Neuron (in vitro differentiated cells): ENCODE measurements around the gene VWA1.
"Not testable (repeated sequence)": the region's sequence is repeated elsewhere in the genome, so short reads cannot be mapped to it uniquely, and the experiment has no call there.

Experiments used
- H2AFZ ChIP-seq: one replicate; pipeline ENCODE4 v1.6.1; 2013; ENCODE audit warnings: low read depth, mild to moderate bottlenecking, inconsistent platforms, low read length, moderate library complexity
- H3K27me3 ChIP-seq: one replicate; pipeline ENCODE4 v1.6.1; 2013; ENCODE audit warnings: low read length; ENCODE audit not compliant: insufficient read depth
- H3K36me3 ChIP-seq: one replicate; pipeline ENCODE4 v1.6.1; 2013; ENCODE audit warnings: low read length; ENCODE audit not compliant: insufficient read depth
- H3K4me1 ChIP-seq: one replicate; pipeline ENCODE4 v1.6.1; 2013; ENCODE audit warnings: low read length; ENCODE audit not compliant: insufficient read depth
- H3K4me3 ChIP-seq: 2 replicates; pipeline ENCODE4 v1.5.1; 2013; ENCODE audit warnings: mild to moderate bottlenecking, low read length, moderate library complexity
- H3K9me3 ChIP-seq: one replicate; pipeline ENCODE4 v1.6.1; 2013; ENCODE audit warnings: low read length

The VWA1 gene

GRCh38 chr1:1422465-1423244 lies 12.8 kb upstream of the VWA1 start:
- Histone ChIP-seq H3K36me3 (no peaks in the 10 kb centered on the region), H2AFZ (no peak overlapping the region), H3K27me3 (no peaks in the 10 kb centered on the region), H3K4me1 (peaks cover 20% of the 10 kb centered on the region), H3K9me3 (no peaks in the 10 kb centered on the region), H3K4me3 (no peak overlapping the region)

GRCh38 chr1:1423245-1423597 lies 12.3 kb upstream of the VWA1 start:
- Histone ChIP-seq H3K4me1 (peaks cover 19% of the 10 kb centered on the region), H3K36me3 (no peaks in the 10 kb centered on the region), H3K4me3 (no peak overlapping the region), H3K27me3 (no peaks in the 10 kb centered on the region), H2AFZ (no peak overlapping the region), H3K9me3 (no peaks in the 10 kb centered on the region)

DNA sequence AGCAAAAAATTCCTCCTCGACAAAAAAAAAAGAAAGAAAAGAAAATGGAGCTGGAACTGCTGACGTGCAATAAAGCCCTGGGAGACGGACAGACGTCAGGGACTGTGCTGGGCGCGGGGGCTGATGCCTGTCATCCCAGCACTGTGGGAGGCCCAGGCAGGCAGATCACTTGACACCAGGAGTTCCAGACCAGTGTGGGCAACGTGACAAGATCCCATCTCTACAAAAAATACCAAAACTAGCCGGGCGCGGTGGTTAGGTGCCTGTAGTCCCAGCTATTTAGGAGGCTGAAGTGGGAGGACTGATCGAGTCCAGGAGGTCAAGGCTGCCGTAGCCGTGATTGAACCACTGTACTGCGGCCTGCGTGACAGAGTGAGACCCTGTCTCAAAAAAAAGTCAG lies 10.8 kb upstream of the VWA1 start:
- Histone ChIP-seq H2AFZ (no peak overlapping the region), H3K36me3 (no peaks in the 10 kb centered on the region), H3K27me3 (no peaks in the 10 kb centered on the region)

GRCh38 chr1:1425426-1425752 lies 10.1 kb upstream of the VWA1 start:
- no peaks in the 10 kb centered on the region for H3K9me3 ChIP-seq
- H3K4me3 ChIP-seq = no peak overlapping the region
- no peaks in the 10 kb centered on the region for H3K36me3 ChIP-seq
- H3K27me3 ChIP-seq = no peaks in the 10 kb centered on the region
- peaks cover 18% of the 10 kb centered on the region for H3K4me1 ChIP-seq
- H2AFZ ChIP-seq = no peak overlapping the region

More for the DNA sequence above, 10.8 kb upstream of the VWA1 start:
- no peak overlapping the region for H3K4me3 ChIP-seq
- H3K9me3 ChIP-seq = no peaks in the 10 kb centered on the region
- peaks cover 14% of the 10 kb centered on the region for H3K4me1 ChIP-seq

GRCh38 chr1:1425753-1426495 lies 9.6 kb upstream of the VWA1 start:
- no peak overlapping the region for H2AFZ ChIP-seq
- H3K4me1 ChIP-seq = peaks cover 22% of the 10 kb centered on the region
- no peaks in the 10 kb centered on the region for H3K36me3 ChIP-seq
- no peak overlapping the region for H3K4me3 ChIP-seq
- H3K9me3 ChIP-seq = no peaks in the 10 kb centered on the region
- no peaks in the 10 kb centered on the region for H3K27me3 ChIP-seq

DNA sequence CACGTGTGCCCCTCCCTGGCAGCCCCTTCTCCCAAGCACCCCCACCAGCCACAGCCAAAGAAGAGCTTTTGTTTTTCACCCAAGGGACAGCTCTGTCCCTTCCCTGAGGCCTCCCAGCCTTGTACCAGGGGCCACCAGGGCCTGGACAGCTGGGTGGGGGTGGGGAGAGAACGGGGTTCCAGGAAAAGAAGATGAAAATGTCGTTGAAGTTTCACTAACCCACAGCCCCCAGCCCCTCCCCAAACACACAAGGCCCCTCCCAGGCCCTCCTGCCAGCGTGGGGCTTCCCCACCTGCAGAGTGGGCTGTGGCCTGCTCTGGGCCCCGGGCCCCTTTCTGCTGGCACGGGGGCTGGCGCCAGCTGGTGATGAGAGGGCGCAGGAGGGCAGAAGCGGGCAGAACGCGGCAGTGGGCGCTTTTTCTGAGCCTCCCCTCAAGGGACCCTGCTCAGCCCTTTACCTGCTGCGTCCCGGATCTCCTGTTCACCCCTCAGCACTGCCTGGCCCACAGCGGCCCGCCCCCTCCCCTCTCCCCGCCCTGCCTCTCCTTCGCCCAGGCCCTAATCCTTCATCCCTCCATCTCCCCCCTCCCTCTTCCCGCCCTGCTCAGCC lies 8.9 kb upstream of the VWA1 start:
- H2AFZ ChIP-seq = no peak overlapping the region
- no peak overlapping the region for H3K4me3 ChIP-seq
- H3K9me3 ChIP-seq = no peaks in the 10 kb centered on the region
- no peaks in the 10 kb centered on the region for H3K27me3 ChIP-seq
- H3K36me3 ChIP-seq = no peaks in the 10 kb centered on the region
- peaks cover 27% of the 10 kb centered on the region for H3K4me1 ChIP-seq

DNA sequence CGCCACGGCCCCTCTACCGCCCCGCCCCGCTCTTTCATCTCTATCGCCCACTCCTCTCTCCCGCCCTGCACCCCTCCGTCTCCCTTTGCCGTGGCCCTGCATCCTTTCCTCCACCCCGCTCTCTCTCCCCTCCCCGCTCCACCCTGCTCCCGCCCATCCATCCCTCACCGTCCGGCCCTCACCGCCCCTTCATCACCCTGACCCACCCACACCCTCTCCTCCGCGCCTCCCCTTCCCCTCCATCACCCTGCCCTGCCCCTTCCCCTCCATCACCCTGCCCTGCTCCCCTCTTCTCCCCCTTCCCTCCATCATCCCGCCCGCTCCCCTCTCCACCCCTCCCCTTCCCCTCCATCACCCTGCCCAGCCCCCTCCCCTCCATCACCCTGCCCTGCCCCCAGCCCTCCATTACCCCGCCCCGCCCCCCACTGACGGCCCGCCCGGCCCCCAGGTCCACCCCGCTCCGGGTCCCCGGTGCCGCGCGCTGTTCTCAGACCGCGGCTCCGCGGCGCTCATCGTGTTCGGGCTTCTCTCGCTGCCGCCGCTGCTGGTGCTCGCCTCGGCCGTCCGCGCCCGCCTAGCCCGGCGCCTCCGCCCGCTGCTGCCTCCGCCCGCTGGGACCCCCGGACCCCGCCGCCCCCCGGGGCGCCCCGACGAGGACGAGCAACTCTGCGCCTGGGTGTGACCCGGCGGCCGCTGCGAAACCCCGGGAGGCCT lies 8.2 kb upstream of the VWA1 start:
- Histone ChIP-seq H3K4me1 (peaks cover 33% of the 10 kb centered on the region), H3K9me3 (no peaks in the 10 kb centered on the region), H3K36me3 (no peaks in the 10 kb centered on the region), H3K4me3 (peak overlapping the region; percentile 33), H3K27me3 (no peaks in the 10 kb centered on the region), H2AFZ (no peak overlapping the region)

DNA sequence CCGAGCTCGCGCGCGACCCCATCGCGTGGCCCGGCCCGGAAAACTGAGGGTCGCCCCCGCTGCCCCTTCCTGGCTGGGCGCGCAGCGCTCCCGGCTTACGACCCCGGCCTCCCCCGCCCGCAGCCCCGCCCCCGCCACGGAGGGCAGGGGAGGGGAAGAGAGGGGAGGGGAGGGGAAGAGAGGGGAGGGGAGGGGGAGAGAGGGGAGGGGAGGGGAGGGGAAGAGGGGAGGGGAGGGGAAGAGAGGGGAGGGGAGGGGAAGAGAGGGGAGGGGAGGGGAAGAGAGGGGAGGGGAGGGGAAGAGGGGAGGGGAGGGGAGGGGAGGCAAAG lies 7.7 kb upstream of the VWA1 start:
- peaks cover 38% of the 10 kb centered on the region for H3K4me1 ChIP-seq
- no peaks in the 10 kb centered on the region for H3K9me3 ChIP-seq
- peak overlapping the region; percentile 33 for H3K4me3 ChIP-seq
- no peaks in the 10 kb centered on the region for H3K36me3 ChIP-seq
- no peaks in the 10 kb centered on the region for H3K27me3 ChIP-seq
- no peak overlapping the region for H2AFZ ChIP-seq

DNA sequence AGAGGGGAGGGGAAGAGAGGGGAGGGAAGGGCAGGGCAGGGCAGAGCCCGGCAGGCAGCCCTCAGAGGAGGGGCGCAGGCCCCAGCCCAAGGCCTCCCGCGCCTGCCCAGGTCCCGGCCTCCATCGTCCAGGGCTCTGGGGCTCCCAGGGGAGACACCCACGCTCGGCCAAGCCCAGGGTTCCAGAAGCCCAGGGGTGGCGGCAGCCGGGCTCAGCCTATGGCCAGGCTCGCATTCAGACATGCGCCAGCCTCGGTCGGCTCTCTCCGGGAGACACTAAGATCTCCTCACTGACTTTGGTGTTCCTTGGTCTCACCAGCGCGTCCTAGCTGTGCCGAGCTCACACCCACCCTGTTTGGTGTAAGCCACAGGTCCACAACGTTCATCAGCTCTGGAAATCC lies 7.3 kb upstream of the VWA1 start:
- H3K4me3 ChIP-seq = no peak overlapping the region
- H3K27me3 ChIP-seq = no peaks in the 10 kb centered on the region
- H2AFZ ChIP-seq = no peak overlapping the region
- H3K36me3 ChIP-seq = no peaks in the 10 kb centered on the region
- no peaks in the 10 kb centered on the region for H3K9me3 ChIP-seq
- H3K4me1 ChIP-seq = peaks cover 42% of the 10 kb centered on the region

DNA sequence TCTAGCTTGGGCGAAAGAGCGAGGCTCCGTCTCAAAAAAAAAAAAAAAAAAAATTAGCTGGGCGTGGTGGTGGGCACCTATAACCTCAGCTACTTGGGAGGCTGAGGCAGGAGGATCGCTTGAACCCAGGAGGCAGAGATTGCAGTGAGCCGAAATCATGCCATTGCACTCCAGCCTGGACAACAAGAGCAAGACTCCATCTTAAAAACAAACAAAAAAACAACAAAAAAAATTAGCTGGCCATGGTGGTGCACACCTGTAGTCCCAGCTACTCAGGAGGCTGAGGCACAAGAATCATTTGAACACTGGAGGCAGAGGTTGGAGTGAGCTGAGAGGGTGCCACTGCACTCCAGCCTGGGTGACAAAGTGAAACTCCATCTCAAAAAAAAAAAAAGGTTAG lies 6.5 kb upstream of the VWA1 start:
- not testable (repeated sequence) for H3K9me3 ChIP-seq, H2AFZ ChIP-seq, H3K4me3 ChIP-seq, H3K36me3 ChIP-seq, H3K27me3 ChIP-seq
- peaks cover 50% of the 10 kb centered on the region for H3K4me1 ChIP-seq

DNA sequence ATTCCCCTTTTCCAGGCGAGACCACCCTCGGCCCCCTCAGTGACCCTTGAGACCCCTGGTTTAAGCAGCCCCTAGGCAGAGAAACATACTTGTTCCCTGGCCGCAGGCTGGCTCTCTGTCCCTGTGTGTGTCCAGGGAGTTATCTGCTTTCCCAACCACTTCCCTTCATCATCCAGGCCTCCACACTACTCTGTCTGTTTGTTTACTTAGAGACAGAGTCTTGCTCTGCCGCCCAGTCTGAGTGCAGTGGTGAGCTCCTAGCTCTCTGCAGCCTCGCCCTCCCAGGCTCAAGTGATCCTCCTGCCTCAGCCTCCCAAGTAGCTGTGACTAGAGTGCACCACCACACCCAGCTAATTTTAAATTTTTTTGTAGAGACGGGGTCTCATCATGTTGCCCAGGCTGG lies 5.8 kb upstream of the VWA1 start:
- Histone ChIP-seq H3K27me3 (no peaks in the 10 kb centered on the region), H3K4me1 (peaks cover 57% of the 10 kb centered on the region), H3K4me3 (no peak overlapping the region), H2AFZ (no peak overlapping the region), H3K9me3 (no peaks in the 10 kb centered on the region), H3K36me3 (no peaks in the 10 kb centered on the region)

- H3K4me1 ChIP-seq = peaks cover 64% of the 10 kb centered on the region
- H3K36me3 ChIP-seq = no peaks in the 10 kb centered on the region
- H3K4me3 ChIP-seq = no peak overlapping the region
- H2AFZ ChIP-seq = no peak overlapping the region
- H3K9me3 ChIP-seq = no peaks in the 10 kb centered on the region
- H3K27me3 ChIP-seq = no peaks in the 10 kb centered on the region
These were observed 5.1 kb upstream of the VWA1 start for GRCh38 chr1:1430114-1430982.
